Endodermal cell (in vitro differentiated cells): ENCODE results near the gene ATP2B2. TPM values are rescaled to one million over a fixed set of nuclear protein-coding genes. Genes with fewer than 3 reads are reported as not detected.

Experiments used
- DNase-seq: peaks from one replicate; pipeline ENCODE4 v3.0.0-alpha.2; 2017
- H3K27ac ChIP-seq: 2 replicates; pipeline ENCODE4 v1.5.1; 2013; ENCODE audit warnings: mild to moderate bottlenecking, low read depth, low read length, moderate library complexity
- H3K27me3 ChIP-seq: 2 replicates; pipeline ENCODE4 v1.6.1; 2013; ENCODE audit warnings: mild to moderate bottlenecking, low read length, moderate library complexity; ENCODE audit not compliant: insufficient read depth, control insufficient read depth, poor library complexity, severe bottlenecking
- H3K36me3 ChIP-seq: 2 replicates; pipeline ENCODE4 v1.7.0; 2013; ENCODE audit warnings: mild to moderate bottlenecking, low read length, moderate library complexity; ENCODE audit not compliant: control insufficient read depth, insufficient read depth
- H3K4me1 ChIP-seq: one replicate; pipeline ENCODE4 v1.7.0; 2013; ENCODE audit warnings: low read length; ENCODE audit not compliant: control insufficient read depth, insufficient read depth
- H3K4me3 ChIP-seq: 2 replicates; pipeline ENCODE4 v1.5.1; 2013; ENCODE audit warnings: mild to moderate bottlenecking, low read length, moderate library complexity
- H3K9ac ChIP-seq: 2 replicates; pipeline ENCODE4 v1.6.1; 2013; ENCODE audit warnings: mild to moderate bottlenecking, low read length, moderate library complexity; ENCODE audit not compliant: poor library complexity, severe bottlenecking; ENCODE audit errors: extremely low read depth
- H3K9me3 ChIP-seq: 2 replicates; pipeline ENCODE4 v1.6.1; 2013; ENCODE audit warnings: mild to moderate bottlenecking, low read length, moderate library complexity; ENCODE audit not compliant: control insufficient read depth
- H3K27ac Mint-ChIP-seq: 2 replicates; pipeline ENCODE4 v1.8.0; 2020; ENCODE audit warnings: mixed read lengths
- H3K27me3 Mint-ChIP-seq: 2 replicates; pipeline ENCODE4 v1.8.0; 2021; ENCODE audit warnings: mild to moderate bottlenecking, mixed read lengths; ENCODE audit not compliant: insufficient read depth
- H3K36me3 Mint-ChIP-seq: 2 replicates; pipeline ENCODE4 v1.8.0; 2020; ENCODE audit warnings: low read depth, mixed read lengths
- H3K4me1 Mint-ChIP-seq: 2 replicates; pipeline ENCODE4 v1.8.0; 2020; ENCODE audit warnings: mixed read lengths
- H3K4me3 Mint-ChIP-seq: 2 replicates; pipeline ENCODE4 v1.8.0; 2020; ENCODE audit warnings: mild to moderate bottlenecking, moderate library complexity, mixed read lengths
- H3K9me3 Mint-ChIP-seq: 2 replicates; pipeline ENCODE4 v1.8.0; 2020; ENCODE audit warnings: mild to moderate bottlenecking, mixed read lengths
- CTCF ChIP-seq: fragments of 200-600 bp; sonication (generic); conservative IDR thresholded peaks from 2 replicates; pipeline ENCODE4 v1.5.0; 2021; ENCODE audit warnings: antibody characterized with exemption, mild to moderate bottlenecking
- WGBS, 2 experiments: methylation state at CpG; one replicate each; pipeline versions ENCODE4 v1.1.5 to v1.1.7; 2013; ENCODE audit warnings: missing lambda C conversion rate in 2 of 2, mixed read lengths in 1 of 2; ENCODE audit not compliant: insufficient coverage in 1 of 2, insufficient read length in 1 of 2; 5-methylcytosine and 5-hydroxymethylcytosine counted together
- total RNA-seq, 2 donors: library from RNA; stranded (reverse); fragmentation: NEBNext Ultra II Directional in 1 of 2; extraction: Animal tissue kit (Norgen Biotek cat#: 25700) in 1 of 2; gene quantifications; 2 replicates in 1 of 2; 3 replicates in 1 of 2; pipeline ENCODE4 v1.2.1, GENCODE V29; 2021

ATP2B2 gene
- total RNA-seq, 2 donors from 2014 or later = 0.09 TPM; not detected in 1

- Histone ChIP-seq H3K9me3 (no peaks in the 10 kb centered on the region), H3K36me3 (peaks cover 86% of the 10 kb centered on the region), H3K9ac (no peak overlapping the region), H3K4me1 (peaks cover 14% of the 10 kb centered on the region), H3K27ac (no peak overlapping the region), H3K27me3 (peaks cover 6% of the 10 kb centered on the region), H3K4me3 (no peak overlapping the region)
- 97 to 98% methylated on average over 9 to 14 of the region's 14 CpGs for WGBS, 2 experiments
- DNase-seq = no peak
- peaks cover 22% of the 10 kb centered on the region for H3K4me1 Mint-ChIP-seq
- H3K4me3 Mint-ChIP-seq = no peak overlapping the region
- TF ChIP-seq CTCF = no peak
- H3K27me3 Mint-ChIP-seq = no peaks in the 10 kb centered on the region
- no peaks in the 10 kb centered on the region for H3K9me3 Mint-ChIP-seq
- no peak overlapping the region for H3K27ac Mint-ChIP-seq
- H3K36me3 Mint-ChIP-seq = peaks cover 81% of the 10 kb centered on the region
These were observed 190.3 kb downstream of the ATP2B2 start for GRCh38 chr3:10315101-10315500.

GRCh38 chr3:10312861-10313260, 192.5 kb downstream of the ATP2B2 start:
- Histone ChIP-seq H3K9ac (no peak overlapping the region), H3K4me3 (no peak overlapping the region), H3K9me3 (no peaks in the 10 kb centered on the region), H3K27me3 (no peaks in the 10 kb centered on the region), H3K4me1 (peaks cover 7% of the 10 kb centered on the region), H3K27ac (no peak overlapping the region), H3K36me3 (peaks cover 92% of the 10 kb centered on the region)
- peaks cover 16% of the 10 kb centered on the region for H3K4me1 Mint-ChIP-seq
- peaks cover 86% of the 10 kb centered on the region for H3K36me3 Mint-ChIP-seq
- DNase-seq = no peak
- no peaks in the 10 kb centered on the region for H3K27me3 Mint-ChIP-seq
- WGBS, 2 experiments = 89 to 100% methylated on average over 3 of the region's 3 CpGs
- no peak overlapping the region for H3K27ac Mint-ChIP-seq
- H3K4me3 Mint-ChIP-seq = no peak overlapping the region
- H3K9me3 Mint-ChIP-seq = no peaks in the 10 kb centered on the region
- TF ChIP-seq CTCF = no peak

GRCh38 chr3:10312391-10312790, 193.0 kb downstream of the ATP2B2 start:
- no peaks in the 10 kb centered on the region for H3K27me3 ChIP-seq
- no peak overlapping the region for H3K4me3 Mint-ChIP-seq
- no peaks in the 10 kb centered on the region for H3K9me3 Mint-ChIP-seq
- no peaks in the 10 kb centered on the region for H3K9me3 ChIP-seq
- peaks cover 11% of the 10 kb centered on the region for H3K4me1 Mint-ChIP-seq
- H3K27me3 Mint-ChIP-seq = no peaks in the 10 kb centered on the region
- no peak overlapping the region for H3K4me3 ChIP-seq
- DNase-seq = no peak
- H3K27ac ChIP-seq = no peak overlapping the region
- H3K4me1 ChIP-seq = peaks cover 4% of the 10 kb centered on the region
- no peak overlapping the region for H3K9ac ChIP-seq
- peaks cover 86% of the 10 kb centered on the region for H3K36me3 Mint-ChIP-seq
- H3K27ac Mint-ChIP-seq = no peak overlapping the region
- no peak for TF ChIP-seq CTCF
- 87 to 94% methylated on average over 8 to 10 of the region's 10 CpGs for WGBS, 2 experiments
- peaks cover 92% of the 10 kb centered on the region for H3K36me3 ChIP-seq
